H9 (cell line): ENCODE results near the gene ANKRD2. TPM values are rescaled to one million over a fixed set of nuclear protein-coding genes. Genes with fewer than 3 reads are reported as not detected.

Experiments
- DNase-seq: peaks from one replicate; pipeline ENCODE4 v3.0.0-alpha.2; 2017
- H2AFZ ChIP-seq: one replicate; pipeline ENCODE4 v1.6.1; 2013; ENCODE audit warnings: mild to moderate bottlenecking, low read length, control low read depth, moderate library complexity
- H2AK5ac ChIP-seq: 2 replicates; pipeline ENCODE4 v1.6.1; 2013; ENCODE audit warnings: low read length, control low read depth, mixed read lengths; ENCODE audit not compliant: insufficient read length
- H2BK120ac ChIP-seq: one replicate; pipeline ENCODE4 v1.6.1; 2013; ENCODE audit warnings: low read depth, mild to moderate bottlenecking, low read length, control low read depth, inconsistent platforms; ENCODE audit not compliant: poor library complexity, severe bottlenecking
- H2BK12ac ChIP-seq: 2 replicates; pipeline ENCODE4 v1.6.1; 2013; ENCODE audit warnings: low read length, control low read depth, mixed read lengths, low read depth; ENCODE audit not compliant: insufficient read length
- H2BK15ac ChIP-seq: 2 replicates; pipeline ENCODE4 v1.6.1; 2013; ENCODE audit warnings: low read depth, low read length, control low read depth
- H2BK20ac ChIP-seq: one replicate; pipeline ENCODE4 v1.6.1; 2013; ENCODE audit warnings: low read depth, mild to moderate bottlenecking, low read length, control low read depth, inconsistent platforms; ENCODE audit not compliant: poor library complexity, severe bottlenecking
- H2BK5ac ChIP-seq: 2 replicates; pipeline ENCODE4 v1.6.1; 2013; ENCODE audit warnings: low read length, control low read depth, mixed read lengths; ENCODE audit not compliant: insufficient read length
- H3K14ac ChIP-seq: 2 replicates; pipeline ENCODE4 v1.6.1; 2013; ENCODE audit warnings: low read length, control low read depth; ENCODE audit not compliant: insufficient read depth
- H3K18ac ChIP-seq: 2 replicates; pipeline ENCODE4 v1.6.1; 2013; ENCODE audit warnings: low read depth, mild to moderate bottlenecking, mixed read lengths, low read length, control low read depth; ENCODE audit not compliant: insufficient read length
- H3K23ac ChIP-seq: 2 replicates; pipeline ENCODE4 v1.6.1; 2013; ENCODE audit warnings: low read length, control low read depth, mixed read lengths, low read depth; ENCODE audit not compliant: insufficient read length
- H3K23me2 ChIP-seq: 2 replicates; pipeline ENCODE4 v1.6.1; 2013; ENCODE audit warnings: low read depth, mild to moderate bottlenecking, mixed read lengths, low read length, control low read depth; ENCODE audit not compliant: insufficient read length, poor library complexity, severe bottlenecking
- H3K27ac ChIP-seq: 2 replicates; pipeline ENCODE4 v1.5.1; 2013; ENCODE audit warnings: low read length, control low read depth, mixed read lengths, low read depth; ENCODE audit not compliant: insufficient read length
- H3K27me3 ChIP-seq: 2 replicates; pipeline ENCODE4 v1.6.1; 2013; ENCODE audit warnings: low read length, control low read depth, inconsistent platforms; ENCODE audit not compliant: insufficient read depth
- H3K4ac ChIP-seq: 2 replicates; pipeline ENCODE4 v1.6.1; 2013; ENCODE audit warnings: low read depth, mild to moderate bottlenecking, control low read depth, inconsistent platforms, low read length, moderate library complexity
- H3K4me1 ChIP-seq: 2 replicates; pipeline ENCODE4 v1.6.1; 2013; ENCODE audit warnings: low read length, control low read depth, inconsistent platforms; ENCODE audit not compliant: insufficient read depth
- H3K4me2 ChIP-seq: 2 replicates; pipeline ENCODE4 v1.6.1; 2013; ENCODE audit warnings: low read length, control low read depth, mixed read lengths; ENCODE audit not compliant: insufficient read length, insufficient read depth
- H3K56ac ChIP-seq: 2 replicates; pipeline ENCODE4 v1.6.1; 2013; ENCODE audit warnings: low read depth, mild to moderate bottlenecking, mixed read lengths, low read length, control low read depth; ENCODE audit not compliant: insufficient read length
- H3K79me1 ChIP-seq: 2 replicates; pipeline ENCODE4 v1.6.1; 2013; ENCODE audit warnings: low read depth, mild to moderate bottlenecking, moderate library complexity, low read length, control low read depth, inconsistent platforms; ENCODE audit not compliant: insufficient read depth, poor library complexity, severe bottlenecking
- H3K79me2 ChIP-seq: 2 replicates; pipeline ENCODE4 v1.6.1; 2013; ENCODE audit warnings: low read length, control low read depth, inconsistent platforms; ENCODE audit not compliant: insufficient read depth
- H3K9ac ChIP-seq: 2 replicates; pipeline ENCODE4 v1.6.1; 2013; ENCODE audit warnings: low read length, control low read depth, mixed read lengths; ENCODE audit not compliant: insufficient read length; ENCODE audit errors: extremely low read depth
- H3K9me3 ChIP-seq: one replicate; pipeline ENCODE4 v1.6.1; 2013; ENCODE audit warnings: low read depth, low read length, inconsistent platforms; ENCODE audit not compliant: control insufficient read depth
- H3T11ph ChIP-seq: one replicate; pipeline ENCODE4 v1.6.1; 2013; ENCODE audit warnings: mild to moderate bottlenecking, low read length, control low read depth, inconsistent platforms
- H4K20me1 ChIP-seq: one replicate; pipeline ENCODE4 v1.6.1; 2013; ENCODE audit not compliant: control insufficient read depth, insufficient read length, insufficient read depth
- H4K5ac ChIP-seq: 2 replicates; pipeline ENCODE4 v1.6.1; 2013; ENCODE audit warnings: low read depth, mild to moderate bottlenecking, mixed read lengths, low read length, control low read depth; ENCODE audit not compliant: insufficient read length
- H4K8ac ChIP-seq: replicated peaks from 2 replicates; pipeline ENCODE4 v1.6.1; 2013; ENCODE audit warnings: low read length, control low read depth, mixed read lengths, low read depth; ENCODE audit not compliant: insufficient read length
- H4K91ac ChIP-seq: 2 replicates; pipeline ENCODE4 v1.6.1; 2013; ENCODE audit warnings: low read depth, mild to moderate bottlenecking, moderate library complexity, mixed read lengths, low read length, control low read depth; ENCODE audit not compliant: insufficient read length
- H3K27ac Mint-ChIP-seq, 3 experiments: 2 replicates in 2 of 3; 3 replicates in 1 of 3; pipeline ENCODE4 v1.8.0; 2020 to 2021; ENCODE audit warnings: mixed read lengths in 3 of 3, mild to moderate bottlenecking in 1 of 3, moderate library complexity in 1 of 3
- H3K27me3 Mint-ChIP-seq: 2 replicates; pipeline ENCODE4 v1.8.0; 2021; ENCODE audit warnings: low read depth, mild to moderate bottlenecking, moderate library complexity, mixed read lengths
- H3K36me3 Mint-ChIP-seq, 3 experiments: 2 replicates in 2 of 3; 3 replicates in 1 of 3; pipeline ENCODE4 v1.8.0; 2020 to 2021; ENCODE audit warnings: low read depth in 3 of 3, mixed read lengths in 3 of 3; ENCODE audit not compliant: insufficient read depth in 1 of 3
- H3K4me1 Mint-ChIP-seq, 2 experiments: 2 replicates each; pipeline ENCODE4 v1.8.0; 2020; ENCODE audit warnings: mixed read lengths in 2 of 2
- H3K4me3 Mint-ChIP-seq, 2 experiments: 2 replicates in 1 of 2; 3 replicates in 1 of 2; pipeline ENCODE4 v1.8.0; 2020 to 2021; ENCODE audit warnings: mild to moderate bottlenecking in 2 of 2, mixed read lengths in 2 of 2, moderate library complexity in 1 of 2
- H3K9me3 Mint-ChIP-seq, 2 experiments: 2 replicates in 1 of 2; 3 replicates in 1 of 2; pipeline ENCODE4 v1.8.0; 2020; ENCODE audit warnings: mild to moderate bottlenecking in 2 of 2, mixed read lengths in 2 of 2, moderate library complexity in 1 of 2
- WGBS: extraction: QIAGEN DNeasy Blood & Tissue Kit; methylation state at CpG from one replicate; pipeline ENCODE4 v1.1.7; 2013; ENCODE audit warnings: missing lambda C conversion rate, low lambda C conversion rate, mixed read lengths; ENCODE audit not compliant: insufficient read length; ENCODE audit errors: extremely low coverage; 5-methylcytosine and 5-hydroxymethylcytosine counted together
- total RNA-seq: library from RNA; stranded (reverse); gene quantifications from 2 replicates; pipeline ENCODE4 v1.2.1, GENCODE V29; 2021
- TF ChIP-seq, protein P1 (sequence below): fragments of 200-600 bp; sonication (generic); conservative IDR thresholded peaks from 3 replicates; pipeline ENCODE4 v1.8.0; 2021; ENCODE audit warnings: antibody characterized with exemption, mild to moderate bottlenecking

The ANKRD2 gene
- total RNA-seq, 1 experiment from 2014 or later: not detected

DNA sequence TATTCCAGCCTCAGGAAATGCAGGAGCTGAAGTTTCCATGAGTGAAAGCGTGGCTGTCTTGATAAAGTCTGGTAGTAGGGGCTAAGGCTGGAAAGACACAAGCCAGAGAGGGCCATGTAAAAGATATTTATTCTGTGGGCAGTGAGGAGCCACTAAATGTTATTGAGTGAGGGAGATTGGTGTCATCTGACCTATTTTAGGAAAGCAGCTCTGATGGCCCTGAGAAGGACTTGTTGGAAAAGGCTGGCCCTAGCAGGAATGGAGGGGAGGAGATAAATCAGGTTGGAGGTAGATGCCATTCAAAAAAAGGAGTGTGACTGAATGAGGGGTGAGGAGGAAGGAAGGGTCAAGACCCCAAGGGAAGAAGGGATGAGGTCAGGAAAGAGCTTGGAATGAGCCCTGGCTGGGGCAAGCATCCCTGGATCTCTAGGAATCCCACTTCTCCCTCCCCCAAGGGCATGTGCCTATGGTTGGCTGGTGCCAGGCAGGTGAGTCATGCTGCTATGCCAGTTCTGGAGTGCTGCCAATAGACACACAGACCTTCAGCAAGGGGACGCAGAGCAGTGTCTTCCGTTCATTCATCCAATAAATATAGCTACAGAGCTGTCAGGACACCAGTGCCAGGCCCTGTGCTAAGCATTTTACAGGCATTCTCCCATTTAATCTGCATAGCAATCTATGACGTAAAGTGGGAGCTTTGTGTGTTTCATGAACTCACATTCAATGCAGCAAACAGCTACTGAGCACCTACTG is 2.0 kb downstream of the ANKRD2 start:
- no peak overlapping the region for H4K91ac ChIP-seq
- H4K20me1 ChIP-seq: no peaks in the 10 kb centered on the region
- no peak overlapping the region for H3K4ac ChIP-seq
- Mint-ChIP-seq H3K9me3 (no peaks in the 10 kb centered on the region), H3K4me3 (no peak overlapping the region), H3K27me3 (no peaks in the 10 kb centered on the region), H3K36me3 (peaks cover 0 to 8% (median 0%) of the 10 kb centered on the region in 3 experiments; a peak in 3 of 7 replicates), H3K27ac (peak overlapping the region in 1 of 3 experiments; percentile 30; a peak in 1 of 7 replicates), H3K4me1 (peaks cover 11 to 13% of the 10 kb centered on the region in 2 experiments)
- H3K56ac ChIP-seq: no peak overlapping the region
- no peak overlapping the region for H3K9ac ChIP-seq
- no peak overlapping the region for H3K23ac ChIP-seq
- TF ChIP-seq, protein P1, sequence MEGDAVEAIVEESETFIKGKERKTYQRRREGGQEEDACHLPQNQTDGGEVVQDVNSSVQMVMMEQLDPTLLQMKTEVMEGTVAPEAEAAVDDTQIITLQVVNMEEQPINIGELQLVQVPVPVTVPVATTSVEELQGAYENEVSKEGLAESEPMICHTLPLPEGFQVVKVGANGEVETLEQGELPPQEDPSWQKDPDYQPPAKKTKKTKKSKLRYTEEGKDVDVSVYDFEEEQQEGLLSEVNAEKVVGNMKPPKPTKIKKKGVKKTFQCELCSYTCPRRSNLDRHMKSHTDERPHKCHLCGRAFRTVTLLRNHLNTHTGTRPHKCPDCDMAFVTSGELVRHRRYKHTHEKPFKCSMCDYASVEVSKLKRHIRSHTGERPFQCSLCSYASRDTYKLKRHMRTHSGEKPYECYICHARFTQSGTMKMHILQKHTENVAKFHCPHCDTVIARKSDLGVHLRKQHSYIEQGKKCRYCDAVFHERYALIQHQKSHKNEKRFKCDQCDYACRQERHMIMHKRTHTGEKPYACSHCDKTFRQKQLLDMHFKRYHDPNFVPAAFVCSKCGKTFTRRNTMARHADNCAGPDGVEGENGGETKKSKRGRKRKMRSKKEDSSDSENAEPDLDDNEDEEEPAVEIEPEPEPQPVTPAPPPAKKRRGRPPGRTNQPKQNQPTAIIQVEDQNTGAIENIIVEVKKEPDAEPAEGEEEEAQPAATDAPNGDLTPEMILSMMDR: no peak
- no peak overlapping the region for H3K27ac ChIP-seq
- H2BK5ac ChIP-seq: no peak overlapping the region
- no CpG with 5 or more reads among the region's 4 CpGs for WGBS
- no peak overlapping the region for H2BK20ac ChIP-seq
- DNase-seq: peak; percentile 62
- no peak overlapping the region for H2AFZ ChIP-seq
- H2BK15ac ChIP-seq: no peak overlapping the region
- no peaks in the 10 kb centered on the region for H3K9me3 ChIP-seq
- H3K18ac ChIP-seq: no peak overlapping the region
- H3K79me1 ChIP-seq: no peaks in the 10 kb centered on the region
- no peak overlapping the region for H2BK120ac ChIP-seq
- H3K4me1 ChIP-seq: no peaks in the 10 kb centered on the region
- no peak overlapping the region for H3T11ph ChIP-seq
- H3K23me2 ChIP-seq: no peaks in the 10 kb centered on the region
- no peak overlapping the region for H4K5ac ChIP-seq
- H2AK5ac ChIP-seq: no peak overlapping the region
- no peak overlapping the region for H2BK12ac ChIP-seq
- no peaks in the 10 kb centered on the region for H3K27me3 ChIP-seq
- H3K79me2 ChIP-seq: no peaks in the 10 kb centered on the region
- no peak overlapping the region for H3K14ac ChIP-seq
- H4K8ac ChIP-seq: no peak overlapping the region
- H3K4me2 ChIP-seq: no peak overlapping the region
